ENCODE results near the gene EYA2.

The EYA2 gene

GRCh38 chr20:47235111-47235510 is 340.5 kb downstream of the EYA2 start:
- no peak for DNase-seq

GRCh38 chr20:47235853-47236638 is 341.4 kb downstream of the EYA2 start:
- no peak for DNase-seq

- no peak for DNase-seq
Observed at GRCh38 chr20:47236639-47236900, 341.9 kb downstream of the EYA2 start.

DNA sequence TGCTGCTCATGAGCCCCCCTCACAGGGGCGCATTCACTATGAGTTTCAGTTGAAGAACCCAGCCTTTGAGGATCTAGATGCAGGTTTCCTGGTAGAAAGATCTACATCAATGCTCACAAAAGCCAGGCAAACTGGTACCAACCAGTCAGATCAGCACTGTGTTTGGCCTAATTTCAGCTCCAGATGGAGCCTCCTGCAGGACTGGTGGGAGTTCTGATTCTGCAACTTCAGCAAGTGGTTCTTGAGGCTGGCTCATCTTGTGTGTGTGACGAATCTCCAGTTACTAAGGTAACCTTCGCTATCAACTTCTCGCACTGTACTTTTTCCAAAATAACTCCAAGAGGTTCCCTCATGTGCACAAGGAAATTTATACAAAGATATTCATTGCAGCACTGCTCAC is 343.1 kb downstream of the EYA2 start:
- DNase-seq = no peak

Measured in T-helper 9 cell (primary cell).